Stimulated activated CD4-positive, alpha-beta T cell treated with anti-CD3 and anti-CD28 coated beads, Interleukin-12 subunit alpha, Interleukin-12 subunit beta, amount 100 ng/mL, for 48 hours (primary cell): ENCODE data around the gene GLIPR2.
"Not testable (repeated sequence)": the region's sequence is repeated elsewhere in the genome, so short reads cannot be mapped to it uniquely, and the experiment has no call there.

ENCODE experiments used
- DNase-seq, 3 donors: peaks; one replicate each; pipeline ENCODE4 v3.0.0-alpha.2; 2020; ENCODE audit warnings: low read depth in 2 of 3, low spot score in 1 of 3

Gene GLIPR2

DNA sequence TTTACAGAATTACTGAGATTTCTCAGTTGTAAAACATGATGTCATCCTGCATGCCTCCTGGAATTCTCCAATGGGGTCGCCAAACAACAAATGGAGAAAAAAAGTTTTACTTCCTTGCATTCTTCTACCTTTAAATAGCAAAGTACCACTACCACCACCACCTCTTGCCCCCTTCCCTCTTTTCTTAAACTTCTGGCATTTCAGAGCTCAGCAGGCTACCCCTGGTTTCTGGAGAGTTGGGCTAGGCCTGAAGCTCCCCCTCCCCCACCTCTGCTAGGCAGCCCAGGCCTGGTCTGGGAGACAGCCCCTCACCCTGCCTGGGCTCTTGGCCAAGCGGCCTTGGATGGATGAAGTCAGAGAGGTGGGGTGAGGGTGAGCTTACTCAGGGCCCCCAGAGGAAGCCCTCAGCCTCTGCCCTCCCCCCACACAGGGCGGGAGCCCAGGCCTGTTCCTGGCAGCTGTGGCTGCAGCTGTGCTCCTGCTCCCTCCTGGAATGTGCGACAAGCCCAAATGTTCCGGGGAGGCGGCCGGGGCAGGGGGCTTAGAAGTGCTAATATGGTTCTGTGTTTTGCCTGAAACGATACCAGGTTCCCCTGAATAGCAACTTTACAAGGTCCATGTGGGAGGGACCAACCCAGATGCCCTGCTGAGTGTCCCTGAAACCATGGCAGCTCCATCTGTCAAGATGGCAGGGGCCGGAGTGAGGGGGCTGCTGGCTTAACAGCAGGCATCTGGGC lies 26.7 kb downstream of the GLIPR2 start:
- no peak for DNase-seq

DNA sequence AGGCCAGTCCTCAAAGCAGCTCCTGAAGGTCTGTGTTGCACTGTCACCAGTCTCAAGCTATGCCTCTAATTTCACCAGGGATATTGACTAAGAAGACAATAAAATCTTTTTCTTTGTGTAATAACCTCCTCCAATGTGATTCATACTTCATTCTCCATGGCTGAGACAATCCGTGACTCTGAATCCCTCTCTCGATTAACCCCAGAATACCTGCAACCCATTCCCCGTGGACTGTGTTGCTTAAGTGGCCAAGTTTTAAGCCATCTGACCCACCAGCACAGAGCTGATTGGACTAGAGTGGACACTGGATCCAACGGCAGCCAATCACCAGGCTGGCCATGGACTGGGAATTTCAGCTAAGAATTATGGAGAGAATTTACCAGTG lies 27.2 kb downstream of the GLIPR2 start:
- no peak for DNase-seq

DNA sequence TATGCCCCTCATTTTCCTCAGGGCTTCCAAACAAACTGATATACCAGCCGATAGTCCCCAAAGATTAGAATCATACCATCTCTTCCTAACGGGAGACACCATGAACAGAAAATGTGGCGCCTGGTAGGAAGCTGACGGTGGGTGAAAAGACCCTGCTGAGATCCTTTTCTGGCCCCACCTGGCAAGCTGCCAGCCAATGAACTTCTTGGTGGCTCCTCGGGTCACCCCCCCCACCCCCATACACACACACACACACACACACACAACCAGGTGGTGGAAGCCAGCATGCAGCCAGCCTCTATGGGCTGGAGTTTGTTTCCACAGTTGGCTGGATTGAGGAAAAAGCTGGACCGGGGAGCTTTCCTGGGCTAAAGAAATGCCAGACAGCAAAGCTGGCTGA lies 27.8 kb downstream of the GLIPR2 start:
- no peak for DNase-seq

DNA sequence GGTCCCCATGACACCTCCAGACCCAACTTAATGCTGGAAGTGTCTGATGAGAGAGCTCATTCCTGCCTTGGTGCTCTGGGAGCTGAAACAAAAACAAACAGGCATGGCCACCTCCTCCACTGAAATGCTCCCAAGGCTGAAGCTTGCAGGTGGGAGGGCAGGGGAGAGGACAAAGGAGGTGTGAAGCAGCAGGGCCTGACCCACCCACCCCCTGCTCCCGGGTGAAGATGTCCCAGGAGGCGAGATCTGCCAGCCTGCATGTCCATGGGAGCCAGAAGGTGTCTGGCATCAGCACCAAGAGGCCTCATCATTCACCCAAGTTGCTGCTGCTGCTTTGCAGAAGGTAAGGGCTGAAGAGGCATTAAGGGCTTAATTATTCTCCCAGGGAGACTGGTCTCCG lies 28.5 kb downstream of the GLIPR2 start:
- DNase-seq: no peak

DNA sequence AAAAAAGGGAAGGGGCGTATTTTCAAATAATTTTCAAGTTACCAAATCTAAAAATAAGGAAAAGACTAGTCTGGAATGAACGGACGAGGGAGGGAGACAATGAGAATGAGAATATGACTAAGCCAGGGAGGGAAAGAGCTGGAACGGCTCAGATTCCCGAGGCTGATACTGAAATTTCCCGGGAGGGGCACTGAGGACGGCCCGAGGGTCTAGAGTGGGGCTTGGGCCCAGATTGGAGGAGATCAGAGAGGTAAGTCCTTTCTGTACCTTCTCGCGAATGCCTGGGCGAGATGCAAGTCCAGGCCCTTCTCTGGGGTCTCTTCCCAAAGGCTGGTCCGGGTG lies 29.3 kb downstream of the GLIPR2 start:
- DNase-seq: no peak

DNA sequence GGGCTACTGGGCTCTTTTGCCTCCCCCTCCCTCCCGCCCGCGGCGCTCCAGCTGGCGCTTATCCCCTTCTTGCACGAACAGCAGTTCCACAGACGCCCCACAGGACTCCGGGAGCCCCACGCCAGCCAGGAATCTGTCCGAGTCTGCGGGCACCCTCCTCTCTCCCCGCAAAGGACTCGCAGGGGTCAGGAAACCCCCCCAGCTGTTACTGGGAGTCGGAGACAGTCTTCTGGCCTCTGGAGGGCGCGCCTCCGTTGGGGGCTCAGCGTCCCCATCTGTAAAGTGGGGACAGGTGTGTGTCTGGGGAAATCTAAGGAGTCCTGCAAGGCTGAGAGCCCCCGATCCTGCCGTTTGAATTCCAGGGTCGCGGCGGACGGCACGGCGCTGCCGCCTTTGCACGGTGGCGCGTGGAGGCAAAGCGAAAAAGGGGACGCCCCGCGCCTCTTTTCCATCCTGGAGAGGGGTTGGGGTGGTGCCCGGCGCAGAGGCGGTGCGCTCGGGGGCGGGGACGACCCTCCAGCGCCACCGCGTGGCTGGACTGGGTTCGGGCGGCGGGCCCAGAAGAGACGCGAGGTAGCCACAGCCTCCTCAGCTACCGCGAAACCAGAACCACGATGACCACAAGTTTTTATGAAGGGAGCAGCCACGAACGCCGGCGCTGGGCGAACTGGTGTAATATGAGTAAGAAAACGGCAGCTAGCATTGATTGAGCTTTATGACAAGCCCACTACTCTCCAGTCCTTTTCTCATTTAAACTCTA lies 29.8 kb downstream of the GLIPR2 start:
- DNase-seq: peak; percentile 68 to 82 (median 80)

DNA sequence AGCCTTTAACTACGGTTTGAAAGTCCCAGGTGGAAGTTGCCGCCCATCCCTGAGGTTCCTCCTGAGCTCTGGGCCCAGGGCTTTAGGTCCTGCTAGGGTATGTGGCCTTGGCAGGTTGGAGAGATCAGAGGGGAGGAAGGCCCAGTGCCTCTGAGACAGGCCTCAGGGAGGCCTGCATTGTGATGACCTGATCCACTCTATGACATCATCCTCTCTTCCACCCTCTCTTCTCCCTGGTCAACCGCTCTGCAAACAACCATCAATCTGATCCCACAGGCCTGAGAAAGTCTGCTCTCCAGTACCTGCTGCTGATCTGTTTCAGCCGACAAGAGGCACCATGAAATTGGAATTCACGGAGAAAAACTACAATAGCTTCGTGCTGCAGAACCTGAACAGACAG lies 32.6 kb downstream of the GLIPR2 start, which contains the start of gene CCIN:
Gene CCIN, plus strand, starts transcription at position 223 of the 400 bp plus-strand sequence. Its CDS starts 115 bp downstream, at position 338.
- DNase-seq: no peak

DNA sequence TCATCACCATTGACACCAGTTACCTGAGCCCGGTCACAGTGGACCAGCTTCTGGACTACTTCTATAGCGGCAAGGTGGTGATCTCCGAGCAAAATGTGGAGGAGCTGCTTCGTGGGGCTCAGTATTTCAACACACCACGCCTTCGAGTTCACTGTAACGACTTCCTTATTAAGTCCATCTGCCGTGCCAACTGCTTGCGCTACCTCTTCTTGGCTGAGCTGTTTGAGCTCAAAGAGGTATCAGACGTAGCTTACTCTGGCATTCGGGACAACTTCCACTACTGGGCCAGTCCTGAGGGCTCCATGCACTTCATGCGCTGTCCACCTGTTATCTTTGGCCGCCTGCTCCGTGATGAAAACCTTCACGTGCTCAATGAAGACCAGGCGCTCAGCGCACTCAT lies 33.2 kb downstream of the GLIPR2 start:
- no peak for DNase-seq

DNA sequence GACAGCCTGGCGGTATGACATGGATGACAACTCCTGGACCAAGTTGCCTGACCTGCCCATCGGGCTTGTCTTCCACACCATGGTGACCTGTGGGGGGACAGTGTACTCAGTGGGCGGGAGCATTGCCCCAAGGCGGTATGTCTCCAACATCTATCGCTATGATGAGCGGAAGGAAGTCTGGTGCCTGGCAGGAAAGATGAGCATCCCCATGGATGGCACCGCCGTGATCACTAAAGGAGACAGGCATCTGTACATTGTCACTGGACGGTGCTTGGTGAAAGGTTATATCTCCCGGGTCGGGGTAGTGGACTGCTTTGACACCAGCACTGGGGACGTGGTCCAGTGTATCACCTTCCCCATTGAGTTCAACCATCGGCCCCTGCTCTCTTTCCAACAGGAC lies 34.0 kb downstream of the GLIPR2 start:
- no peak for DNase-seq

DNA sequence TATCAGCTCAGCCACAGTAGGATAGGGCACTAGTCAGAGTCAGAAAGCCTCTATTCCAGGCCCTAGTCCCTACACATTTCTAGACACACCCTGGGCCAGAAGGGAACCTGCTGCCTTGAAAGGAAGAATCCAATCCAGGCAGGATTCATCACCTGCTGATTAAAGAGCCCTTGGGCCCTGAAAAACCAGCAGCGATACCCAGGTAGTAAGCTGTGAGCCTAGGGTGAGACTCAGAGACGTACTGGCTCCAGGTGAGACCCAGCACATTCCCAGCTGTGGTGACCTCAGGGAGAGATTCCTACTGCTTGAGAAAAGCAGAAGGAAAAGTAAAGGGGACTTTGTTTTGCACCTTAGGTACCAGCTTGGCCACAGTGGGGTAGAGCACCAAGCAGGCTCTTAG lies 37.3 kb downstream of the GLIPR2 start:
- DNase-seq: no peak

DNA sequence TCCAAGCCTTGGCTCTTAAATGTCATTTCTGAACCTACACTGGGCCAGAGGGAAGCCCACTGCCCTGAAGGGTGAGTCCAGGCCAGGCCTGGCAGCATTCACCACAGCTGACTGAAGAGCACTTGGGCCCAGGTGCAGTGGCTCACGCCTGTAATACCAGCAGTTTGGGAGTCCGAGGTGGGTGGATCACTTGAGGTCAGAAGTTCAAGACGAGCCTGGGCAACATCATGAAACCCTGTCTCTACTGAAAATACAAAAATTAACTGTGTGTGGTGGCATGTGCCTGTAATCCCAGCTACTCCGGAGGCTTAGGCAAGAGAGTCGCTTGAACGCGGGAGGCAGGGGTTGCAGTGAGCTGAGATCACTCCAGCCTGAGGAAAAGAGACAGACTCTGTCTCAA lies 37.7 kb downstream of the GLIPR2 start:
- DNase-seq: no peak

DNA sequence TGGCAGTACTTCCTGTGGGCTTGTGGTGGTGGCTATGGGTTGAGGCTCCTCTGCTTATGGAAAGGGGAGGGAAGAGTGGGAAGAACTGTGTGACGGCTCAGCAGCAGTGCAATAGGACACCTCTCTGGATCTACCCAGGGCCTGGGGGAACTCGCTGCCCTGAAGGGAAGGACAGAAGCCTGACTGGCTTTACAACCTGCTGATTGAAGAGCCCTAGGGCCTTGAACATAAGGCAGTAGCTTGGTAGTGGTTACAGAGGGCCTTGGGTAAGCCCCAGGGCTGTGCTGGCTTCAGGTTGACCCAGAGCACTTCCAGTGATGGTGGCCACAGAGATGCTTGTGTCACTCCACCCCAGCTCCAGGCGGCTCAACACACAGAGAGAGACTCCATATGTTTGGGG lies 38.2 kb downstream of the GLIPR2 start:
- DNase-seq: no peak

DNA sequence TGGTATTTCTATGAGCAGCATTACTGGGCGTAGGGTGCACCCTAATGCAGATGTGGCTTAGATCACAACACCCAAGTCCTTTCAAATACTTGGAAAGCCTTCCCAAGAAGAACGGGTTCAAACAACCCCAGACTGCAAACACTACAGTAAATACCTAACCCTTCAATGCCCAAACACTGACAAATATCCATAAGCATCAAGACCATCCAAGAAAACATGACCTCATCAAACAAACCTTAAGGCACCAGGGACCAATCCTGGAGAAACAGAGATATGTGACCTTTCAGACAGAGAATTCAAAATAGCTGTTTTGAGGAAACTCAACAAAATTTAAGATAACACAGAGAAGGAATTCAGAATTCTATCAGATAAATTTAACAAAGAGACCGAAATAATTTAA lies 38.7 kb downstream of the GLIPR2 start:
- not testable (repeated sequence) for DNase-seq

DNA sequence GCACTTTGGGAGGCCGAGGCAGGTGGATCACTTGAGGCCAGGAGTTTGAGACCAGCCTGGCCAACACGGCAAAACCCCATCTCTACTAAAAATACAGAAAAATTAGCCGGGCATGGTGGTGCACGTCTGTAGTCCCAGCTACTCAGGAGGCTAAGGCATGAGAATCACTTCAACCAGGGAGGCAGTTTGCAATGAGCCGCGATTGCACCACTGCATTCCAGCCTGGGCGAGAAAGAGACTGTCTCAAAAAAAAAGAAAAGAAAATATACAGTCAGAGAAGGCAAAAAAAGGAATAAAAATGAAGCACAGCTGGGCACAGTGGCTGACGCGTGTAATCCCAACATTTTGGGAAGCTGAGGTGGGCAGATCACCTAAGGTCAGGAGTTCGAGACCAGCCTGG lies 40.0 kb downstream of the GLIPR2 start:
- not testable (repeated sequence) for DNase-seq

DNA sequence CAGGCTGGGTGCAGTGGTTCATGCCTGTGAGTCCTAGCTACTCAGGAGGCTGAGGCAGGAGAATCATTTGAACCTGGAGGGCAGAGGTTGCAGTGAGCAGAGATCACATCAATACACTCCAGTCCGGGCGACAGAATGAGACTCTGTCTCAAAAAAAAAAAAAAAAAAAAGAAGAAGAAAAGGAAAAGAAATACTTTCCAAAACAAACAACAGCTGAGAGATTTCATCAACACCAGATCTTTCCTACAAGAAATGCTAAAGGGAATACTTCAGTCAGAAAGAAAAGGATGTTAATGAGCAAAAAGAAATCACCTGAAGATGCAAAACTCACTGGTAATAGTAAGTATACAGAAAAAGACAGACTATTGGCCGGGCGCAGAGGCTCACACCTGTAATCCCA lies 41.0 kb downstream of the GLIPR2 start:
- no peak for DNase-seq

DNA sequence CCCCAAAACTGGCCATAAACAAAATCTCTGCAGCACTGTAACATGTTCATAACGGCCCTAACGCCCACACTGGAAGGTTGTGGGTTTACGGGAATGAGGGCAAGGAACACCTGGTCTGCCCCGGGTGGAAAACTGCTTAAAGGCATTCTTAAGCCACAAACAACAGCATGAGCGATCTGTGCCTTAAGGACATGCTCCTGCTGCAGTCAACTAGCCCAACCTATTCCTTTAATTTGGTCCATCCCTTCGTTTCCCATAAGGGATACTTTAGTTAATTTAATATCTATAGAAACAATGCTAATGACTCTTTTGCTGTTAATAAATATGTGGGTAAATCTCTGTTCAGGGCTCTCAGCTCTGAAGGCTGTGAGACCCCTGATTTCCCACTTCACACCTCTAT lies 43.7 kb downstream of the GLIPR2 start:
- DNase-seq: not testable (repeated sequence)

DNA sequence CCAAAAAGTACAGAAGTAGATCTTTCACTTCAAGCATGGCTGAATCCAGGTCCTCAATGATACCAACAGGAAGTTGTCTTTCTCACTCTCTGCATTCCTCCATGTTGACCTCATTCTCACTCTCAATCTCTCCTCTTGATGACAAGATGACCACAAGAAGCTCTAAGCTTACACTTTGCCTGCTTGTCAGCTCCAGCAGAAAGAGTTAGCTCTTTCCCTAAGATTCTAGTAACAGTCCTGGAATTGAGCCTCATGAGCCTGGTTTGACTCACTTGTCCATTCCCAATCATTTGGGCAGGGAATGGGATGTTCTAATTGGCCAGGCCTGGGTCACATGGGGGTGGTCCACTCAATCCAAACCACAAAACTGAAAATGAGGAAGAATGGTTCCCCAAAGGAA lies 50.9 kb downstream of the GLIPR2 start:
- no peak for DNase-seq

DNA sequence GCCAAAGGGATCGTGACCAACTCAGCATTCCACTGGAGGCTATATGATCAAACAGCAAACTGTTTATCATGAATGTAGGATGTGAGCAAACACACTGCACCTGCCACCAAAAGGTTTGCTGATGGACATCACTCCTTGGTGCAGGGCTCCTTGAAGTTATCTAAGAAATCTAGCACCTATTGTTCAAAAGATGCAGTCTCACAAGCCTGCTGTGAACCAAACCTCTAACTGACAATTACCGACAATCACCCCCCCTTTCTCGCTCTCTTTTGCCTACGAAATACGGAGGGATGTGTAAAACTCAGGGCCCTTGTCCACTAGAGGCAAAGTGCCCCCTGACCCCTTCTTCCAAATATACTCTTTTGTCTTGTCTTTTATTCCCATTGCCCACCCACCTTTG lies 51.7 kb downstream of the GLIPR2 start:
- DNase-seq: no peak

DNA sequence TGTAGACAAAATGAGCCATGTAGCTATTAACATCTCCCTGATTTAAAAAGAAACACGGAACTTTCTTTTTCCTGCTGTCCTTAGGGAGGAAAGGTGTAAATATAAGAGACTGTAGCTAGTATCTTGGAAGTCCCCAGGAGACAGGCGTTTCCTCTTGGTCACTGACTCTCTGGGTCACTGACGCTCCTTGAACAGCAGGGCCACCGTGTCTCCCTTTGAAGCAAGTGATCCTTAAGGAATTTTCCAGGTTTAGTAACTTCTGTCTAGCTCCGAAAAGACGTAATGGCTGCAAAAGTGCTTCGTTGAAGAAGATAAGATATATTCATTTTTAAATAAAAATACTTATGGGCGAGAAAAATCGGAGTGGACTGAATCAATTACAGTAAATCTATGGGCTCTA lies 53.4 kb downstream of the GLIPR2 start:
- DNase-seq: no peak

DNA sequence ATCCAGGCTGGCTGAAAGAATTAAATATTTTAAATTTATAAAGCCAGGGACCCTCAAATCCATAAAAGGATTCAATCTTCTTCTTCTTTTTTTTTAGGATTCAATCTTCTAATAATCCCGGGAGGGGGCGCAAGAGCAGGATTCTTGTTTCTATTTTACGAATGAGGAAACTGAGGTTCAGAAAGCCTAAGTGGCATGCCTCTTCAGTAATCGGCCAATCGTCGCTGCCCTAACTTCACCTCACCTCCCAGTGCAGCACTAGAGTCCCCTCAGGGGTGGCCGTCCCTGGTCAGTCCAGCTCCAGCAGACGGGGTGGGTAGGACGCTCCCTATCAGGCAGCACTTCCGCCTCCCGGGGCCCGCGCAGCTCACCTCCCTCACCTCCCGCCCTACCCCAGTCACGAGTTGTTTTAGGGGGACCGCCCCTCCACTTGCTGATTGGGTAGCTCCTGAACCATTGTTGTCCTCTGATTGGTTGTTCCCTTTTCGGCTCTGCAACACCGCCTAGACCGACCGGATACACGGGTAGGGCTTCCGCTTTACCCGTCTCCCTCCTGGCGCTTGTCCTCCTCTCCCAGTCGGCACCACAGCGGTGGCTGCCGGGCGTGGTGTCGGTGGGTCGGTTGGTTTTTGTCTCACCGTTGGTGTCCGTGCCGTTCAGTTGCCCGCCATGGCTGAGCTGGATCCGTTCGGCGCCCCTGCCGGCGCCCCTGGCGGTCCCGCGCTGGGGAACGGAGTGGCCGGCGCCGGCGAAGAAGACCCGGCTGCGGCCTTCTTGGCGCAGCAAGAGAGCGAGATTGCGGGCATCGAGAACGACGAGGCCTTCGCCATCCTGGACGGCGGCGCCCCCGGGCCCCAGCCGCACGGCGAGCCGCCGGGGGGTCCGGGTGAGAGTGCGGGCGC lies 54.1 kb downstream of the GLIPR2 start, which contains the start of gene CLTA:
Gene CLTA, plus strand, starts transcription at position 534 of the 902 bp plus-strand sequence. Its CDS starts 136 bp downstream, at position 670.
- peak; percentile 91 to 94 (median 92) for DNase-seq

DNA sequence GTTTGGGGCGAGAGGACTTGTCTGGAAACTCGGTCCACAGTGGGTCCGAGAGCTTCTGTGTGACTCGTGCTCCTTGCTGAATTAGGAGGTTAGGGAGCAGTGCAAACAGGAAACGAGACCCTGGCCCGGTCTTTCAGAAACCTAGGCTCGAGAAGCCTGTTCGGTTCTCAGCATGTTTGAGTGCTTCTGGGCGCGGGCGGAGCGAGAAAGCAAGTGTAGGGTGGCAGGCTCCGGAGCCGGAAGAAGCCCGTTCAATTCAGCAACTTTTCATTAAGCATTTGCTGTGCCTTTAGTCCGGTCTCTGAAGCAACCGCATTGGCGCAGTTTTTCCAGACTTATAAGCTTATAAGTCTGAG lies 54.7 kb downstream of the GLIPR2 start:
- peak; percentile 12 to 30 (median 19) for DNase-seq

DNA sequence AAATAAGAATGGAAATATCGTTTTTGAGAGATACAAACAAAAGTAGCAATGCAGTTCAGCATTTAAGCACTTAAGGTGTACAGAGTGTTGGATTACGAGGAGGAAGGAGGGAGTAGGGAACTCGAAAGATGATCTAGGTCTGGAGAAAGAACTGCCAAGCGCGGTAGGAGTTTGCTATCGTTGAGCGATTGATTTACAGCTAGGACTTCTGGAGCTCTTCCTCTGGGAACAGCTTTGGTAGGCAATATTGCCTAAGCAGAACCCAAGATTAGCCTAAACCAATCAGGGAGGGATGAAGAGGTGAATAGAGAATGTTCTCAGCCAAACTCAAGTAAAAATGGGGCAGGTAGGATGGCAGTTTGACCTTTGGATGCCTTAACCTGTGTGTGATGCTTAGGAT lies 55.2 kb downstream of the GLIPR2 start:
- no peak for DNase-seq
